HepG2 (cell line): Measurements from ENCODE around the gene OR2F2.

ENCODE experiments used
- GABPB1 ChIP-seq: IDR thresholded peaks from 2 replicates; pipeline ENCODE4 v1.6.1; 2016; ENCODE audit warnings: mild to moderate bottlenecking, missing genetic modification reagents, moderate library complexity, missing compliant biosample characterization
- HIVEP1 ChIP-seq: sonication (generic); formaldehyde crosslinking; IDR thresholded peaks from 2 replicates; pipeline ENCODE4 v1.4.0; 2020; ENCODE audit warnings: mild to moderate bottlenecking, missing genetic modification reagents
- KAT7 ChIP-seq: IDR thresholded peaks from 2 replicates; pipeline ENCODE4 v1.6.1; 2018; ENCODE audit warnings: borderline replicate concordance, missing compliant biosample characterization
- MTA3 ChIP-seq: sonication (generic); formaldehyde crosslinking; IDR thresholded peaks from 2 replicates; pipeline ENCODE4 v1.4.0; 2020; ENCODE audit warnings: missing genetic modification reagents
- POLR2A ChIP-seq, 2 experiments: IDR thresholded peaks; 2 replicates each; pipeline ENCODE4 v1.6.1; 2011; ENCODE audit warnings: low read depth in 2 of 2, low read length in 2 of 2, mild to moderate bottlenecking in 1 of 2, moderate library complexity in 1 of 2; ENCODE audit not compliant: insufficient read depth in 1 of 2
- POLR2AphosphoS5 ChIP-seq: IDR thresholded peaks from 2 replicates; pipeline ENCODE4 v1.6.1; 2012; ENCODE audit warnings: low read depth, low read length
- SP1 ChIP-seq, 2 experiments: fragments of 450-650 bp in 1 of 2; sonication (generic) in 1 of 2; formaldehyde crosslinking in 1 of 2; IDR thresholded peaks; 2 replicates each; pipeline versions ENCODE4 v1.4.0 to v1.6.1; 2016 to 2020; ENCODE audit warnings: missing genetic modification reagents in 1 of 2
- ZNF569 ChIP-seq: sonication (generic); formaldehyde crosslinking; IDR thresholded peaks from 2 replicates; pipeline ENCODE4 v1.5.0; 2020; ENCODE audit warnings: mild to moderate bottlenecking, missing genetic modification reagents, moderate library complexity, borderline replicate concordance
- ZNF703 ChIP-seq: sonication (generic); formaldehyde crosslinking; IDR thresholded peaks from 2 replicates; pipeline ENCODE4 v1.5.1; 2020; ENCODE audit warnings: missing genetic modification reagents, mild to moderate bottlenecking, moderate library complexity, borderline replicate concordance
- TF ChIP-seq, protein P1 (sequence below): sonication (generic); formaldehyde crosslinking; IDR thresholded peaks from 2 replicates; pipeline ENCODE4 v1.4.0; 2020; ENCODE audit warnings: missing genetic modification reagents
- TF ChIP-seq, protein P2 (sequence below), 2 experiments: IDR thresholded peaks; 2 replicates each; pipeline ENCODE4 v1.6.1; 2011 to 2012; ENCODE audit warnings: low read length in 2 of 2, borderline replicate concordance in 1 of 2, low read depth in 1 of 2, mild to moderate bottlenecking in 1 of 2, moderate library complexity in 1 of 2
- TF ChIP-seq, protein P3 (sequence below): sonication (generic); formaldehyde crosslinking; IDR thresholded peaks from 2 replicates; pipeline ENCODE4 v1.5.0; 2020; ENCODE audit warnings: mild to moderate bottlenecking, missing genetic modification reagents, moderate library complexity

DNA sequence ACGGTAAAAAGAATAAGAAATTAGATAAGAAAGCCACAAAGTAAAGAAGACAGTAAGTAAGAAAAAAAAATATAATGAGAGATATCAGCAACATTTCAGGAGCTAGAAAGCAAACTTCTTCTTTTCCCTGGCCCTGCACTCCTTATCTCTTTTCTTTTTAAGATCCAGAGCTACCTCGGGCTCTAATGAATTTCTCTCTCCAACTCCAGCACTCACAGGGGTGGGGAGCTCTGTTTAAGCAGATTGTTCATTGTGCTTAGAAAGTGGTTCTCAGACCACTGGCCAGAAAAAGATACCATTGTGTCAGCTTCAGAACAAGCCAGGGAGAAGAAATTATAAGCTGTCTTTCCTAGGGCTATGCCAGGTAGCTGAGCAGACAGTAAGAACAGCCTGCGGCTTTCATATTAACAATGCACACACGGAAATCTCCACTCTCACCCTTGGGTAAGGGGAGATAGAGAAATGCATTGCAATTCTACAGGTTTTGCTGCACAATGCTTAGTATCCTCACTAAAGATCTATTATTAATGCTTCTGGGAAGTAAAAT lies 38.9 kb downstream of the OR2F2 start:
- no peak for TF ChIP-seq ZNF703 (CRISPR knock-in tag)
- TF ChIP-seq POLR2A (IDR thresholded peaks at IDR 0.05; ENCODE audit: insufficient read depth in 1 of 2, low read depth in 2 of 2, low read length in 2 of 2) = no peak
- TF ChIP-seq GABPB1 (CRISPR knock-in tag) = no peak
- TF ChIP-seq SP1 (IDR thresholded peaks at IDR 0.05) = no peak
- TF ChIP-seq SP1 (CRISPR knock-in tag; IDR thresholded peaks at IDR 0.05) = no peak
- no peak for TF ChIP-seq HIVEP1 (CRISPR knock-in tag)
- no peak for TF ChIP-seq MTA3 (CRISPR knock-in tag)
- no peak for TF ChIP-seq POLR2AphosphoS5
- no peak for TF ChIP-seq ZNF569 (CRISPR knock-in tag)
- TF ChIP-seq, protein P1, sequence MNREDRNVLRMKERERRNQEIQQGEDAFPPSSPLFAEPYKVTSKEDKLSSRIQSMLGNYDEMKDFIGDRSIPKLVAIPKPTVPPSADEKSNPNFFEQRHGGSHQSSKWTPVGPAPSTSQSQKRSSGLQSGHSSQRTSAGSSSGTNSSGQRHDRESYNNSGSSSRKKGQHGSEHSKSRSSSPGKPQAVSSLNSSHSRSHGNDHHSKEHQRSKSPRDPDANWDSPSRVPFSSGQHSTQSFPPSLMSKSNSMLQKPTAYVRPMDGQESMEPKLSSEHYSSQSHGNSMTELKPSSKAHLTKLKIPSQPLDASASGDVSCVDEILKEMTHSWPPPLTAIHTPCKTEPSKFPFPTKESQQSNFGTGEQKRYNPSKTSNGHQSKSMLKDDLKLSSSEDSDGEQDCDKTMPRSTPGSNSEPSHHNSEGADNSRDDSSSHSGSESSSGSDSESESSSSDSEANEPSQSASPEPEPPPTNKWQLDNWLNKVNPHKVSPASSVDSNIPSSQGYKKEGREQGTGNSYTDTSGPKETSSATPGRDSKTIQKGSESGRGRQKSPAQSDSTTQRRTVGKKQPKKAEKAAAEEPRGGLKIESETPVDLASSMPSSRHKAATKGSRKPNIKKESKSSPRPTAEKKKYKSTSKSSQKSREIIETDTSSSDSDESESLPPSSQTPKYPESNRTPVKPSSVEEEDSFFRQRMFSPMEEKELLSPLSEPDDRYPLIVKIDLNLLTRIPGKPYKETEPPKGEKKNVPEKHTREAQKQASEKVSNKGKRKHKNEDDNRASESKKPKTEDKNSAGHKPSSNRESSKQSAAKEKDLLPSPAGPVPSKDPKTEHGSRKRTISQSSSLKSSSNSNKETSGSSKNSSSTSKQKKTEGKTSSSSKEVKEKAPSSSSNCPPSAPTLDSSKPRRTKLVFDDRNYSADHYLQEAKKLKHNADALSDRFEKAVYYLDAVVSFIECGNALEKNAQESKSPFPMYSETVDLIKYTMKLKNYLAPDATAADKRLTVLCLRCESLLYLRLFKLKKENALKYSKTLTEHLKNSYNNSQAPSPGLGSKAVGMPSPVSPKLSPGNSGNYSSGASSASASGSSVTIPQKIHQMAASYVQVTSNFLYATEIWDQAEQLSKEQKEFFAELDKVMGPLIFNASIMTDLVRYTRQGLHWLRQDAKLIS (CRISPR knock-in tag) = no peak
- TF ChIP-seq, protein P2, sequence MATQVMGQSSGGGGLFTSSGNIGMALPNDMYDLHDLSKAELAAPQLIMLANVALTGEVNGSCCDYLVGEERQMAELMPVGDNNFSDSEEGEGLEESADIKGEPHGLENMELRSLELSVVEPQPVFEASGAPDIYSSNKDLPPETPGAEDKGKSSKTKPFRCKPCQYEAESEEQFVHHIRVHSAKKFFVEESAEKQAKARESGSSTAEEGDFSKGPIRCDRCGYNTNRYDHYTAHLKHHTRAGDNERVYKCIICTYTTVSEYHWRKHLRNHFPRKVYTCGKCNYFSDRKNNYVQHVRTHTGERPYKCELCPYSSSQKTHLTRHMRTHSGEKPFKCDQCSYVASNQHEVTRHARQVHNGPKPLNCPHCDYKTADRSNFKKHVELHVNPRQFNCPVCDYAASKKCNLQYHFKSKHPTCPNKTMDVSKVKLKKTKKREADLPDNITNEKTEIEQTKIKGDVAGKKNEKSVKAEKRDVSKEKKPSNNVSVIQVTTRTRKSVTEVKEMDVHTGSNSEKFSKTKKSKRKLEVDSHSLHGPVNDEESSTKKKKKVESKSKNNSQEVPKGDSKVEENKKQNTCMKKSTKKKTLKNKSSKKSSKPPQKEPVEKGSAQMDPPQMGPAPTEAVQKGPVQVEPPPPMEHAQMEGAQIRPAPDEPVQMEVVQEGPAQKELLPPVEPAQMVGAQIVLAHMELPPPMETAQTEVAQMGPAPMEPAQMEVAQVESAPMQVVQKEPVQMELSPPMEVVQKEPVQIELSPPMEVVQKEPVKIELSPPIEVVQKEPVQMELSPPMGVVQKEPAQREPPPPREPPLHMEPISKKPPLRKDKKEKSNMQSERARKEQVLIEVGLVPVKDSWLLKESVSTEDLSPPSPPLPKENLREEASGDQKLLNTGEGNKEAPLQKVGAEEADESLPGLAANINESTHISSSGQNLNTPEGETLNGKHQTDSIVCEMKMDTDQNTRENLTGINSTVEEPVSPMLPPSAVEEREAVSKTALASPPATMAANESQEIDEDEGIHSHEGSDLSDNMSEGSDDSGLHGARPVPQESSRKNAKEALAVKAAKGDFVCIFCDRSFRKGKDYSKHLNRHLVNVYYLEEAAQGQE (IDR thresholded peaks at IDR 0.05; ENCODE audit: borderline replicate concordance in 1 of 2, low read depth in 1 of 2, low read length in 2 of 2) = no peak
- TF ChIP-seq, protein P3, sequence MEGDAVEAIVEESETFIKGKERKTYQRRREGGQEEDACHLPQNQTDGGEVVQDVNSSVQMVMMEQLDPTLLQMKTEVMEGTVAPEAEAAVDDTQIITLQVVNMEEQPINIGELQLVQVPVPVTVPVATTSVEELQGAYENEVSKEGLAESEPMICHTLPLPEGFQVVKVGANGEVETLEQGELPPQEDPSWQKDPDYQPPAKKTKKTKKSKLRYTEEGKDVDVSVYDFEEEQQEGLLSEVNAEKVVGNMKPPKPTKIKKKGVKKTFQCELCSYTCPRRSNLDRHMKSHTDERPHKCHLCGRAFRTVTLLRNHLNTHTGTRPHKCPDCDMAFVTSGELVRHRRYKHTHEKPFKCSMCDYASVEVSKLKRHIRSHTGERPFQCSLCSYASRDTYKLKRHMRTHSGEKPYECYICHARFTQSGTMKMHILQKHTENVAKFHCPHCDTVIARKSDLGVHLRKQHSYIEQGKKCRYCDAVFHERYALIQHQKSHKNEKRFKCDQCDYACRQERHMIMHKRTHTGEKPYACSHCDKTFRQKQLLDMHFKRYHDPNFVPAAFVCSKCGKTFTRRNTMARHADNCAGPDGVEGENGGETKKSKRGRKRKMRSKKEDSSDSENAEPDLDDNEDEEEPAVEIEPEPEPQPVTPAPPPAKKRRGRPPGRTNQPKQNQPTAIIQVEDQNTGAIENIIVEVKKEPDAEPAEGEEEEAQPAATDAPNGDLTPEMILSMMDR (CRISPR knock-in tag) = no peak
- TF ChIP-seq KAT7 (CRISPR knock-in tag) = no peak
